ENCODE results near the gene PI4K2A.

DNA sequence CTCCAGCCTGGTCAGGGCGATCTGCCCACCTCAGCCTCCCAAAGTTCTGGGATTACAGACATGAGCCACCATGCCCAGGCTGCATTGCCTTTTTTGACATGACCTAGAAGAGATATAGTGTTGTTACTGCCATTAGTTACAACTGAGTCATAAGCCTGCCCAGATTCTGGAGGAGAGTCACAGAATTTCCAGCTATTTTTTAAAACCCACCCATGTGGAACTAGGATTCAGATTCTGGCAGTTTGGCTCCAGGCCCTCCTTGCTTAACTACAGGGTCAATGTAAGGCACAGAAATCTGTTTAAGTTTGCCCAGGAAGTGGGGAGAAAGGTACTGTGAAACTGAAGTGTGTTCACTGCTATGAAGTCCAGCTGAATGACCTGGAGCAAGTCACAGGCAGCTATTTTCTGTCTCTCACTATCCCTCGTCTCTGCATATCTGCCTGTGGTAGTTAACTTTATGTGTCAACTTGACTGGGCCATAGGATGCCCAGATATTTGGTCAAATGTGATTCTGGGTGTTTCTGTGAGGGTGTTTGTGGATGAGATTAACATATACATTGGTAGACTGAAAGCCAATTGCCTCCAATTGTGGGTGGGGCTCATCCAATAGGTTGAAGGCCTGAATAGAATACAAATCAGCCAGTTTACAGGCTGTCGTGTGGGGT is 64.7 kb downstream of the PI4K2A start:
- TF ChIP-seq EZH2 (IDR thresholded peaks at IDR 0.05; ENCODE audit: insufficient read depth, poor library complexity, severe bottlenecking) (no peak), EZH2phosphoT487 (IDR thresholded peaks at IDR 0.05; ENCODE audit: insufficient read depth, low read depth) (no peak)
